Stimulated activated CD8-positive, alpha-beta memory T cell treated with anti-CD3 and anti-CD28 coated beads, Interleukin-2, amount 100 ng/mL, for 48 hours (primary cell): ENCODE measurements around the gene ITGB6.

Experiments
- DNase-seq, 2 donors: peaks; one replicate each; pipeline ENCODE4 v3.0.0-alpha.2; 2020; ENCODE audit warnings: low read depth in 2 of 2

The ITGB6 gene

GRCh38 chr2:160052531-160052930, 147.5 kb downstream of the ITGB6 start:
- DNase-seq = no peak

GRCh38 chr2:160051371-160051800, 148.7 kb downstream of the ITGB6 start:
- no peak for DNase-seq

- no peak for DNase-seq
These were observed 149.9 kb downstream of the ITGB6 start for GRCh38 chr2:160050147-160050546.
